ENCODE measurements around the gene ST7L. TPM values are rescaled to one million over a fixed set of nuclear protein-coding genes. Genes with fewer than 3 reads are reported as not detected.

The ST7L gene
- total and polyA plus RNA-seq, 9 of the 15 experiments (the other 6 are each of a cell fraction or from before 2014, with no cell fraction given), result 9.0 to 32.5 (median 26.6) TPM

DNA sequence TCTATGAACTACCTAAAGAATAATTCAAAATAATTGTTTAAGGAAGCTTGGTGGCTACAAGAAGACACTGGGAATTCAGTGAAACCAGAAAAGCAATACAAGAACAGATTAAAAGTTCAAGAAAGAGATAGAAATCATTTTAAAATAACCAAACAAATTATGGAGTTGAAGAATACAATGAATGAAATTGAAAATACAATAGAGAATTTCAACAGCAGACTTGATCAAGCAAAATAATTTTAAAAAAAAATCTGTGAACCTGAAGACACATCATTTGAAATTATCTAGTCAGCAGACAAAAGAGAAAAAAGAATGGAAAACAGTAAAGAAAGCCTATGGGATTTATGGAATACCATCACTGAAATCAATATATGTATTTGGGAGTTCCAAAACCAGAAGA, 141.4 kb downstream of the ST7L start:
- no peaks in the 10 kb centered on the region; the same call in none of the 2 replicates for H3K9me3 ChIP-seq (replicated peaks; ENCODE audit: control insufficient read depth, insufficient read depth, low read depth, low read length)
- DNase-seq (ENCODE audit: extremely low read depth in 1 of 4, low spot score in 3 of 4), result no peak
- H3K9ac ChIP-seq (ENCODE audit: insufficient read depth in 1 of 2, low read depth in 2 of 2, low read length in 2 of 2), result no peak overlapping the region
- POLR2A ChIA-PET, result no interaction called here
- no peak overlapping the region for H3K4me2 ChIP-seq (ENCODE audit: insufficient read depth, low read length)
- H3K4me1 ChIP-seq (replicated peaks in 1 of 2; ENCODE audit: control insufficient read depth in 2 of 2, insufficient read depth in 2 of 2, low read length in 2 of 2), result no peaks in the 10 kb centered on the region
- no peak for FAIRE-seq
- no peak overlapping the region for H2AFZ ChIP-seq (ENCODE audit: low read depth, low read length)
- H3K27me3 ChIP-seq (ENCODE audit: control insufficient read depth in 2 of 2, insufficient read depth in 2 of 2, low read length in 2 of 2), result no peaks in the 10 kb centered on the region; a peak in 1 of 5 replicates
- no peaks in the 10 kb centered on the region for H3K9me1 ChIP-seq (ENCODE audit: control insufficient read depth, insufficient read depth, low read length)
- no peaks in the 10 kb centered on the region for H3K36me3 ChIP-seq (ENCODE audit: control insufficient read depth, insufficient read depth, low read length)
- BruUV-seq (replicated peaks), result no TSS peak
- H3K4me3 ChIP-seq, result no peak overlapping the region
- intact Hi-C loops (cut with micrococcal nuclease), result no loop called here
- CTCF ChIA-PET (ENCODE audit: low intra/inter-chr PET ratio), result no interaction called here
- H4K20me1 ChIP-seq (replicated peaks; ENCODE audit: control insufficient read depth, insufficient read depth, low read length), result no peaks in the 10 kb centered on the region
- in situ Hi-C loops (cut with MboI), result no loop called here
- no peak overlapping the region for H3K27ac ChIP-seq (ENCODE audit: extremely low read depth, low read depth, low read length)
- no peak for ATAC-seq
- no peaks in the 10 kb centered on the region for H3K79me2 ChIP-seq (ENCODE audit: control insufficient read depth, insufficient read depth, low read length)
- TF ChIP-seq ZNF583 (CRISPR knock-in tag; IDR thresholded peaks at IDR 0.05) (no peak), CBX3 (IDR thresholded peaks at IDR 0.05; ENCODE audit: borderline replicate concordance in 1 of 2, low read length in 2 of 2) (0 out of 3 replicates have a peak, but pooled peaks of 1 of the 2 experiments have one; percentile 28), ZNF239 (CRISPR knock-in tag; IDR thresholded peaks at IDR 0.05) (no peak), MAFF (IDR thresholded peaks at IDR 0.05; ENCODE audit: low read length) (no peak), ZNF586 (CRISPR knock-in tag; conservative IDR thresholded peaks at IDR 0.05) (no peak), TRIM28 (IDR thresholded peaks at IDR 0.05) (peak; percentile 90; the same call in 1 of the 2 replicates)
- TF ChIP-seq, protein P1, sequence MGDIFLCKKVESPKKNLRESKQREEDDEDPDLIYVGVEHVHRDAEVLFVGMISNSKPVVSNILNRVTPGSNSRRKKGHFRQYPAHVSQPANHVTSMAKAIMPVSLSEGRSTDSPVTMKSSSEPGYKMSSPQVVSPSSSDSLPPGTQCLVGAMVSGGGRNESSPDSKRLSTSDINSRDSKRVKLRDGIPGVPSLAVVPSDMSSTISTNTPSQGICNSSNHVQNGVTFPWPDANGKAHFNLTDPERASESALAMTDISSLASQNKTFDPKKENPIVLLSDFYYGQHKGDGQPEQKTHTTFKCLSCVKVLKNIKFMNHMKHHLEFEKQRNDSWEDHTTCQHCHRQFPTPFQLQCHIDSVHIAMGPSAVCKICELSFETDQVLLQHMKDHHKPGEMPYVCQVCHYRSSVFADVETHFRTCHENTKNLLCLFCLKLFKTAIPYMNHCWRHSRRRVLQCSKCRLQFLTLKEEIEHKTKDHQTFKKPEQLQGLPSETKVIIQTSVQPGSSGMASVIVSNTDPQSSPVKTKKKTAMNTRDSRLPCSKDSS (IDR thresholded peaks at IDR 0.05; ENCODE audit: low read depth, partially characterized antibody), result peak; percentile 78
- TF ChIP-seq, protein P2, sequence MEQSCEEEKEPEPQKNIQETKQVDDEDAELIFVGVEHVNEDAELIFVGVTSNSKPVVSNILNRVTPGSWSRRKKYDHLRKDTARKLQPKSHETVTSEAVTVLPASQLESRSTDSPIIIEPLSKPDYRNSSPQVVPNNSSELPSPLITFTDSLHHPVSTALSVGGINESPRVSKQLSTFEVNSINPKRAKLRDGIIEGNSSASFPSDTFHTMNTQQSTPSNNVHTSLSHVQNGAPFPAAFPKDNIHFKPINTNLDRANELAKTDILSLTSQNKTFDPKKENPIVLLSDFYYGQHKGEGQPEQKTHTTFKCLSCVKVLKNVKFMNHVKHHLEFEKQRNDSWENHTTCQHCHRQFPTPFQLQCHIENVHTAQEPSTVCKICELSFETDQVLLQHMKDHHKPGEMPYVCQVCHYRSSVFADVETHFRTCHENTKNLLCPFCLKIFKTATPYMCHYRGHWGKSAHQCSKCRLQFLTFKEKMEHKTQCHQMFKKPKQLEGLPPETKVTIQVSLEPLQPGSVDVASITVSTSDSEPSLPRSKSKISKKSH (CRISPR knock-in tag; IDR thresholded peaks at IDR 0.05), result 0 out of 2 replicates have a peak, but pooled peaks have one; percentile 71
- TF ChIP-seq, protein P3, sequence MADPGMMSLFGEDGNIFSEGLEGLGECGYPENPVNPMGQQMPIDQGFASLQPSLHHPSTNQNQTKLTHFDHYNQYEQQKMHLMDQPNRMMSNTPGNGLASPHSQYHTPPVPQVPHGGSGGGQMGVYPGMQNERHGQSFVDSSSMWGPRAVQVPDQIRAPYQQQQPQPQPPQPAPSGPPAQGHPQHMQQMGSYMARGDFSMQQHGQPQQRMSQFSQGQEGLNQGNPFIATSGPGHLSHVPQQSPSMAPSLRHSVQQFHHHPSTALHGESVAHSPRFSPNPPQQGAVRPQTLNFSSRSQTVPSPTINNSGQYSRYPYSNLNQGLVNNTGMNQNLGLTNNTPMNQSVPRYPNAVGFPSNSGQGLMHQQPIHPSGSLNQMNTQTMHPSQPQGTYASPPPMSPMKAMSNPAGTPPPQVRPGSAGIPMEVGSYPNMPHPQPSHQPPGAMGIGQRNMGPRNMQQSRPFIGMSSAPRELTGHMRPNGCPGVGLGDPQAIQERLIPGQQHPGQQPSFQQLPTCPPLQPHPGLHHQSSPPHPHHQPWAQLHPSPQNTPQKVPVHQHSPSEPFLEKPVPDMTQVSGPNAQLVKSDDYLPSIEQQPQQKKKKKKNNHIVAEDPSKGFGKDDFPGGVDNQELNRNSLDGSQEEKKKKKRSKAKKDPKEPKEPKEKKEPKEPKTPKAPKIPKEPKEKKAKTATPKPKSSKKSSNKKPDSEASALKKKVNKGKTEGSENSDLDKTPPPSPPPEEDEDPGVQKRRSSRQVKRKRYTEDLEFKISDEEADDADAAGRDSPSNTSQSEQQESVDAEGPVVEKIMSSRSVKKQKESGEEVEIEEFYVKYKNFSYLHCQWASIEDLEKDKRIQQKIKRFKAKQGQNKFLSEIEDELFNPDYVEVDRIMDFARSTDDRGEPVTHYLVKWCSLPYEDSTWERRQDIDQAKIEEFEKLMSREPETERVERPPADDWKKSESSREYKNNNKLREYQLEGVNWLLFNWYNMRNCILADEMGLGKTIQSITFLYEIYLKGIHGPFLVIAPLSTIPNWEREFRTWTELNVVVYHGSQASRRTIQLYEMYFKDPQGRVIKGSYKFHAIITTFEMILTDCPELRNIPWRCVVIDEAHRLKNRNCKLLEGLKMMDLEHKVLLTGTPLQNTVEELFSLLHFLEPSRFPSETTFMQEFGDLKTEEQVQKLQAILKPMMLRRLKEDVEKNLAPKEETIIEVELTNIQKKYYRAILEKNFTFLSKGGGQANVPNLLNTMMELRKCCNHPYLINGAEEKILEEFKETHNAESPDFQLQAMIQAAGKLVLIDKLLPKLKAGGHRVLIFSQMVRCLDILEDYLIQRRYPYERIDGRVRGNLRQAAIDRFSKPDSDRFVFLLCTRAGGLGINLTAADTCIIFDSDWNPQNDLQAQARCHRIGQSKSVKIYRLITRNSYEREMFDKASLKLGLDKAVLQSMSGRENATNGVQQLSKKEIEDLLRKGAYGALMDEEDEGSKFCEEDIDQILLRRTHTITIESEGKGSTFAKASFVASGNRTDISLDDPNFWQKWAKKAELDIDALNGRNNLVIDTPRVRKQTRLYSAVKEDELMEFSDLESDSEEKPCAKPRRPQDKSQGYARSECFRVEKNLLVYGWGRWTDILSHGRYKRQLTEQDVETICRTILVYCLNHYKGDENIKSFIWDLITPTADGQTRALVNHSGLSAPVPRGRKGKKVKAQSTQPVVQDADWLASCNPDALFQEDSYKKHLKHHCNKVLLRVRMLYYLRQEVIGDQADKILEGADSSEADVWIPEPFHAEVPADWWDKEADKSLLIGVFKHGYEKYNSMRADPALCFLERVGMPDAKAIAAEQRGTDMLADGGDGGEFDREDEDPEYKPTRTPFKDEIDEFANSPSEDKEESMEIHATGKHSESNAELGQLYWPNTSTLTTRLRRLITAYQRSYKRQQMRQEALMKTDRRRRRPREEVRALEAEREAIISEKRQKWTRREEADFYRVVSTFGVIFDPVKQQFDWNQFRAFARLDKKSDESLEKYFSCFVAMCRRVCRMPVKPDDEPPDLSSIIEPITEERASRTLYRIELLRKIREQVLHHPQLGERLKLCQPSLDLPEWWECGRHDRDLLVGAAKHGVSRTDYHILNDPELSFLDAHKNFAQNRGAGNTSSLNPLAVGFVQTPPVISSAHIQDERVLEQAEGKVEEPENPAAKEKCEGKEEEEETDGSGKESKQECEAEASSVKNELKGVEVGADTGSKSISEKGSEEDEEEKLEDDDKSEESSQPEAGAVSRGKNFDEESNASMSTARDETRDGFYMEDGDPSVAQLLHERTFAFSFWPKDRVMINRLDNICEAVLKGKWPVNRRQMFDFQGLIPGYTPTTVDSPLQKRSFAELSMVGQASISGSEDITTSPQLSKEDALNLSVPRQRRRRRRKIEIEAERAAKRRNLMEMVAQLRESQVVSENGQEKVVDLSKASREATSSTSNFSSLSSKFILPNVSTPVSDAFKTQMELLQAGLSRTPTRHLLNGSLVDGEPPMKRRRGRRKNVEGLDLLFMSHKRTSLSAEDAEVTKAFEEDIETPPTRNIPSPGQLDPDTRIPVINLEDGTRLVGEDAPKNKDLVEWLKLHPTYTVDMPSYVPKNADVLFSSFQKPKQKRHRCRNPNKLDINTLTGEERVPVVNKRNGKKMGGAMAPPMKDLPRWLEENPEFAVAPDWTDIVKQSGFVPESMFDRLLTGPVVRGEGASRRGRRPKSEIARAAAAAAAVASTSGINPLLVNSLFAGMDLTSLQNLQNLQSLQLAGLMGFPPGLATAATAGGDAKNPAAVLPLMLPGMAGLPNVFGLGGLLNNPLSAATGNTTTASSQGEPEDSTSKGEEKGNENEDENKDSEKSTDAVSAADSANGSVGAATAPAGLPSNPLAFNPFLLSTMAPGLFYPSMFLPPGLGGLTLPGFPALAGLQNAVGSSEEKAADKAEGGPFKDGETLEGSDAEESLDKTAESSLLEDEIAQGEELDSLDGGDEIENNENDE (IDR thresholded peaks at IDR 0.05; ENCODE audit: low read depth, low read length), result no peak

All from K562 (cell line).